ENCODE results near the gene CACNA1E.

CACNA1E gene

GRCh38 chr1:181765451-181766026 is 282.2 kb downstream of the CACNA1E start:
- H3K4me3 ChIP-seq (ENCODE audit: low read depth, low read length) = no peak overlapping the region
- no peak overlapping the region for H3K27ac ChIP-seq (ENCODE audit: low read depth, low read length)
- no peaks in the 10 kb centered on the region; the same call in 1 of the 2 replicates for H3K27me3 ChIP-seq (ENCODE audit: control insufficient read depth, insufficient read depth, low read length)
- H3K36me3 ChIP-seq (ENCODE audit: control insufficient read depth, insufficient read depth, low read length) = no peaks in the 10 kb centered on the region
- no peaks in the 10 kb centered on the region for H3K9me3 ChIP-seq (ENCODE audit: control insufficient read depth, insufficient read depth, low read depth, low read length)
- no peak overlapping the region for H3K9ac ChIP-seq (ENCODE audit: low read length)
- H3K4me1 ChIP-seq (ENCODE audit: control insufficient read depth, insufficient read depth, low read length) = no peaks in the 10 kb centered on the region

GRCh38 chr1:181767001-181767708 is 283.8 kb downstream of the CACNA1E start:
- no peaks in the 10 kb centered on the region; the same call in 1 of the 2 replicates for H3K27me3 ChIP-seq (ENCODE audit: control insufficient read depth, insufficient read depth, low read length)
- H3K4me3 ChIP-seq (ENCODE audit: low read depth, low read length) = no peak overlapping the region
- no peaks in the 10 kb centered on the region for H3K4me1 ChIP-seq (ENCODE audit: control insufficient read depth, insufficient read depth, low read length)
- no peaks in the 10 kb centered on the region for H3K9me3 ChIP-seq (ENCODE audit: control insufficient read depth, insufficient read depth, low read depth, low read length)
- no peaks in the 10 kb centered on the region for H3K36me3 ChIP-seq (ENCODE audit: control insufficient read depth, insufficient read depth, low read length)
- no peak overlapping the region for H3K27ac ChIP-seq (ENCODE audit: low read depth, low read length)
- no peak overlapping the region for H3K9ac ChIP-seq (ENCODE audit: low read length)

GRCh38 chr1:181768211-181768929 is 285.1 kb downstream of the CACNA1E start:
- H3K9me3 ChIP-seq (ENCODE audit: control insufficient read depth, insufficient read depth, low read depth, low read length) = no peaks in the 10 kb centered on the region
- no peaks in the 10 kb centered on the region for H3K27me3 ChIP-seq (ENCODE audit: control insufficient read depth, insufficient read depth, low read length)
- no peaks in the 10 kb centered on the region for H3K36me3 ChIP-seq (ENCODE audit: control insufficient read depth, insufficient read depth, low read length)
- H3K4me1 ChIP-seq (ENCODE audit: control insufficient read depth, insufficient read depth, low read length) = no peaks in the 10 kb centered on the region
- no peak overlapping the region for H3K9ac ChIP-seq (ENCODE audit: low read length)
- no peak overlapping the region for H3K4me3 ChIP-seq (ENCODE audit: low read depth, low read length)
- H3K27ac ChIP-seq (ENCODE audit: low read depth, low read length) = no peak overlapping the region

- no peaks in the 10 kb centered on the region for H3K27me3 ChIP-seq (ENCODE audit: control insufficient read depth, insufficient read depth, low read length)
- H3K4me1 ChIP-seq (ENCODE audit: control insufficient read depth, insufficient read depth, low read length) = no peaks in the 10 kb centered on the region
- H3K9me3 ChIP-seq (ENCODE audit: control insufficient read depth, insufficient read depth, low read depth, low read length) = no peaks in the 10 kb centered on the region
These were observed 285.6 kb downstream of the CACNA1E start for GRCh38 chr1:181768930-181769280.

GRCh38 chr1:181769846-181770245 is 286.5 kb downstream of the CACNA1E start:
- no peak overlapping the region for H3K9ac ChIP-seq (ENCODE audit: low read length)
- H3K4me3 ChIP-seq (ENCODE audit: low read depth, low read length) = no peak overlapping the region

More at GRCh38 chr1:181768930-181769280, 285.6 kb downstream of the CACNA1E start:
- no peak overlapping the region for H3K9ac ChIP-seq (ENCODE audit: low read length)
- H3K27ac ChIP-seq (ENCODE audit: low read depth, low read length) = no peak overlapping the region
- no peaks in the 10 kb centered on the region for H3K36me3 ChIP-seq (ENCODE audit: control insufficient read depth, insufficient read depth, low read length)
- no peak overlapping the region for H3K4me3 ChIP-seq (ENCODE audit: low read depth, low read length)

GRCh38 chr1:181772714-181773113 is 289.4 kb downstream of the CACNA1E start:
- H3K9ac ChIP-seq (ENCODE audit: low read length) = no peak overlapping the region
- no peaks in the 10 kb centered on the region for H3K36me3 ChIP-seq (ENCODE audit: control insufficient read depth, insufficient read depth, low read length)
- H3K9me3 ChIP-seq (ENCODE audit: control insufficient read depth, insufficient read depth, low read depth, low read length) = no peaks in the 10 kb centered on the region
- no peak overlapping the region for H3K4me3 ChIP-seq (ENCODE audit: low read depth, low read length)
- H3K27me3 ChIP-seq (ENCODE audit: control insufficient read depth, insufficient read depth, low read length) = no peaks in the 10 kb centered on the region
- H3K27ac ChIP-seq (ENCODE audit: low read depth, low read length) = no peak overlapping the region
- no peaks in the 10 kb centered on the region for H3K4me1 ChIP-seq (ENCODE audit: control insufficient read depth, insufficient read depth, low read length)

More at GRCh38 chr1:181769846-181770245, 286.5 kb downstream of the CACNA1E start:
- no peaks in the 10 kb centered on the region for H3K27me3 ChIP-seq (ENCODE audit: control insufficient read depth, insufficient read depth, low read length)
- no peaks in the 10 kb centered on the region for H3K9me3 ChIP-seq (ENCODE audit: control insufficient read depth, insufficient read depth, low read depth, low read length)
- no peak overlapping the region for H3K27ac ChIP-seq (ENCODE audit: low read depth, low read length)
- no peaks in the 10 kb centered on the region for H3K36me3 ChIP-seq (ENCODE audit: control insufficient read depth, insufficient read depth, low read length)
- H3K4me1 ChIP-seq (ENCODE audit: control insufficient read depth, insufficient read depth, low read length) = no peaks in the 10 kb centered on the region

- Histone ChIP-seq H3K27me3 (ENCODE audit: control insufficient read depth, insufficient read depth, low read length) (no peaks in the 10 kb centered on the region), H3K4me3 (ENCODE audit: low read depth, low read length) (no peak overlapping the region), H3K36me3 (ENCODE audit: control insufficient read depth, insufficient read depth, low read length) (no peaks in the 10 kb centered on the region), H3K27ac (ENCODE audit: low read depth, low read length) (no peak overlapping the region), H3K4me1 (ENCODE audit: control insufficient read depth, insufficient read depth, low read length) (no peaks in the 10 kb centered on the region), H3K9me3 (ENCODE audit: control insufficient read depth, insufficient read depth, low read depth, low read length) (no peaks in the 10 kb centered on the region), H3K9ac (ENCODE audit: low read length) (no peak overlapping the region)
These were observed 292.7 kb downstream of the CACNA1E start for GRCh38 chr1:181776044-181776443.

GRCh38 chr1:181777286-181777685 is 294.0 kb downstream of the CACNA1E start:
- H3K36me3 ChIP-seq (ENCODE audit: control insufficient read depth, insufficient read depth, low read length) = no peaks in the 10 kb centered on the region
- H3K27me3 ChIP-seq (ENCODE audit: control insufficient read depth, insufficient read depth, low read length) = no peaks in the 10 kb centered on the region
- H3K4me1 ChIP-seq (ENCODE audit: control insufficient read depth, insufficient read depth, low read length) = no peaks in the 10 kb centered on the region
- H3K9ac ChIP-seq (ENCODE audit: low read length) = no peak overlapping the region
- H3K4me3 ChIP-seq (ENCODE audit: low read depth, low read length) = no peak overlapping the region
- no peak overlapping the region for H3K27ac ChIP-seq (ENCODE audit: low read depth, low read length)
- no peaks in the 10 kb centered on the region for H3K9me3 ChIP-seq (ENCODE audit: control insufficient read depth, insufficient read depth, low read depth, low read length)

- Histone ChIP-seq H3K27me3 (ENCODE audit: control insufficient read depth, insufficient read depth, low read length) (no peaks in the 10 kb centered on the region), H3K4me3 (ENCODE audit: low read depth, low read length) (no peak overlapping the region), H3K4me1 (ENCODE audit: control insufficient read depth, insufficient read depth, low read length) (0 out of 2 replicates have a peak, but pooled peaks cover 1% of the 10 kb centered on the region), H3K9me3 (ENCODE audit: control insufficient read depth, insufficient read depth, low read depth, low read length) (no peaks in the 10 kb centered on the region), H3K36me3 (ENCODE audit: control insufficient read depth, insufficient read depth, low read length) (no peaks in the 10 kb centered on the region), H3K27ac (ENCODE audit: low read depth, low read length) (no peak overlapping the region), H3K9ac (ENCODE audit: low read length) (no peak overlapping the region)
These were observed 294.5 kb downstream of the CACNA1E start for GRCh38 chr1:181777812-181778211.

GRCh38 chr1:181778640-181779260 is 295.4 kb downstream of the CACNA1E start:
- Histone ChIP-seq H3K9ac (ENCODE audit: low read length) (no peak overlapping the region), H3K36me3 (ENCODE audit: control insufficient read depth, insufficient read depth, low read length) (no peaks in the 10 kb centered on the region), H3K9me3 (ENCODE audit: control insufficient read depth, insufficient read depth, low read depth, low read length) (no peaks in the 10 kb centered on the region), H3K4me1 (ENCODE audit: control insufficient read depth, insufficient read depth, low read length) (peaks cover 10% of the 10 kb centered on the region; the same call in 1 of the 2 replicates), H3K27ac (ENCODE audit: low read depth, low read length) (no peak overlapping the region), H3K27me3 (ENCODE audit: control insufficient read depth, insufficient read depth, low read length) (no peaks in the 10 kb centered on the region), H3K4me3 (ENCODE audit: low read depth, low read length) (no peak overlapping the region)

- no peak overlapping the region for H3K9ac ChIP-seq (ENCODE audit: low read length)
- H3K36me3 ChIP-seq (ENCODE audit: control insufficient read depth, insufficient read depth, low read length) = no peaks in the 10 kb centered on the region
- H3K4me1 ChIP-seq (ENCODE audit: control insufficient read depth, insufficient read depth, low read length) = peaks cover 11% of the 10 kb centered on the region; the same call in 1 of the 2 replicates
- H3K9me3 ChIP-seq (ENCODE audit: control insufficient read depth, insufficient read depth, low read depth, low read length) = no peaks in the 10 kb centered on the region
- no peak overlapping the region for H3K27ac ChIP-seq (ENCODE audit: low read depth, low read length)
- no peaks in the 10 kb centered on the region for H3K27me3 ChIP-seq (ENCODE audit: control insufficient read depth, insufficient read depth, low read length)
- H3K4me3 ChIP-seq (ENCODE audit: low read depth, low read length) = no peak overlapping the region
These were observed 296.0 kb downstream of the CACNA1E start for GRCh38 chr1:181779343-181779742.
